Duodenal mucosa (tissue), 2 donors: Measurements from ENCODE around the gene CCDC182.

Experiments used
- H3K27ac ChIP-seq: one replicate; pipeline ENCODE4 v1.7.0; 2013; ENCODE audit warnings: low read depth, low read length
- H3K27me3 ChIP-seq, 2 donors: one replicate each; pipeline ENCODE4 v1.7.0; 2013; ENCODE audit warnings: low read length in 2 of 2, control low read depth in 1 of 2; ENCODE audit not compliant: insufficient read depth in 2 of 2, control insufficient read depth in 1 of 2
- H3K36me3 ChIP-seq, 2 donors: one replicate each; pipeline ENCODE4 v1.7.0; 2013; ENCODE audit warnings: low read length in 2 of 2, control low read depth in 1 of 2; ENCODE audit not compliant: insufficient read depth in 2 of 2, control insufficient read depth in 1 of 2
- H3K4me1 ChIP-seq, 2 donors: one replicate each; pipeline ENCODE4 v1.7.0; 2013; ENCODE audit warnings: low read length in 2 of 2, control low read depth in 1 of 2; ENCODE audit not compliant: insufficient read depth in 2 of 2, control insufficient read depth in 1 of 2
- H3K4me3 ChIP-seq, 2 donors: one replicate each; pipeline ENCODE4 v1.7.0; 2013; ENCODE audit warnings: low read length in 2 of 2, low read depth in 1 of 2
- H3K9ac ChIP-seq, 2 donors: one replicate each; pipeline ENCODE4 v1.7.0; 2013; ENCODE audit warnings: low read length in 2 of 2, low read depth in 1 of 2
- H3K9me3 ChIP-seq, 2 donors: one replicate each; pipeline ENCODE4 v1.7.0; 2013; ENCODE audit warnings: low read length in 2 of 2, control low read depth in 1 of 2; ENCODE audit not compliant: control insufficient read depth in 1 of 2

The CCDC182 gene

DNA sequence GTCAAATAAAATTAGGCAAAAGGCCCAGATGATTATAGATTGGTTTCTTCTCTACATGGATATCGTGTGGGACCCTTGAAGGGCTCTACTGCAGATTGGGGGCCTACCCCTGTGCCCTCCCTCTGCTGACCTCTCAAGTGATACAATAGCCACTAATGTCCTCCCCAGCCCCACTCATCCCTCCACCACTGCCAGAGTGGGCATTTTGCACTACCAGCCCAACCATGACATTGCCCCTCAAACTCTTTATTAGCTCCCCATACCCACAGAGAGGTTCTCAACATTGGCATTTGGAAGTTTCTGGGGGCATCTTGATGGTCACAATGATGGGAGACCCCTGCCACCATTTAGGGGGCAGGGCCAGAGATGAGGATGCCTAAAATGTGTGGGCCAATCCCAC, 41.8 kb downstream of the CCDC182 start:
- Histone ChIP-seq H3K4me1 (peaks cover 0 to 4% of the 10 kb centered on the region in 2 donors), H3K4me3 (no peak overlapping the region), H3K9ac (no peak overlapping the region), H3K9me3 (no peaks in the 10 kb centered on the region), H3K36me3 (no peaks in the 10 kb centered on the region), H3K27me3 (peaks cover 0 to 7% of the 10 kb centered on the region in 2 donors), H3K27ac (no peak overlapping the region)

DNA sequence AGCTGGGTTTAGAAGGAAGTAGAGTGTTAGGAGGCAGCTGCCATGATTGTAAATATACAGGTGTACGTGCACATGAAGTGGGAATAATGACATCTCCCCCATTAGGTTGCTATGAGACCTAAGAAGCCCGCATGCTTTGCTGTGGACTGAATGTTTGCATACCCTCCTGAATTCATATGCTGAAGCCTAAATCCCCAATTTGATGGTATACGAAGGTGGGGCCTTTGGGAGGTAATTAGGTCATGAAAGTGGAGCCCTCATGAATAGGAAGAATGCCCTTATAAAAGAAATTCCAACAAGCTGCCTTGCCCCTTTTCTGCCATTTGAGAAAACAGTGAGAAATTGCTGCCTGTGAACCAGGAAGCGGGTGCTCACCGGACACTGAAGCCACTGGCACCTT, 44.0 kb downstream of the CCDC182 start:
- H3K9me3 ChIP-seq: no peaks in the 10 kb centered on the region
- H3K27me3 ChIP-seq: peaks cover 0 to 3% of the 10 kb centered on the region in 2 donors
- peaks cover 0 to 9% of the 10 kb centered on the region in 2 donors for H3K4me1 ChIP-seq
- H3K9ac ChIP-seq: no peak overlapping the region
- no peak overlapping the region for H3K27ac ChIP-seq
- no peak overlapping the region for H3K4me3 ChIP-seq
- no peaks in the 10 kb centered on the region for H3K36me3 ChIP-seq

DNA sequence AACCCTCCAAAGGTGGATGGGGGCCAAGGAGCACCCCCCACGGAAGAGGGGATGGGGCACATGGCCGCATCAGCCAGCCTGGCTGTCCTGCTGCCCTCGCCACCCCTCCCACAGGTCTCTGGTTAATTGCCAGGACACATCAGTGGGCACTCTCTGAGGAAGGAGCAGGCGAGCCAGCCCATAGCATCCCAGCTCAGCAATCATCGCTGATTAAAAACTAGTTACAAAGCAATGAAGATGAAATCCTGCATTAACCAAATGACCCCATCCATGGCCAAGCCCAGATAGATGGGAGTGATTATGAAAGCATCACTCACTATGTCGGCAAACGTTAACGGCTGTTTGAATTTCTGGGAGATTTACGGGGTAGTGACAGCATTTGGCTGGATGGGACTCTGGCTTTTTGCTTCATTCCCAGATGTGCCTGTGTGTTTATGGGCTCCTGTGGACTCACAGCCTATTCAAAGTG, 45.3 kb downstream of the CCDC182 start:
- H3K36me3 ChIP-seq: no peaks in the 10 kb centered on the region
- no peaks in the 10 kb centered on the region for H3K9me3 ChIP-seq
- no peak overlapping the region for H3K27ac ChIP-seq
- no peaks in the 10 kb centered on the region for H3K27me3 ChIP-seq
- H3K4me1 ChIP-seq: peaks cover 0 to 9% of the 10 kb centered on the region in 2 donors
- H3K4me3 ChIP-seq: no peak overlapping the region
- H3K9ac ChIP-seq: no peak overlapping the region

DNA sequence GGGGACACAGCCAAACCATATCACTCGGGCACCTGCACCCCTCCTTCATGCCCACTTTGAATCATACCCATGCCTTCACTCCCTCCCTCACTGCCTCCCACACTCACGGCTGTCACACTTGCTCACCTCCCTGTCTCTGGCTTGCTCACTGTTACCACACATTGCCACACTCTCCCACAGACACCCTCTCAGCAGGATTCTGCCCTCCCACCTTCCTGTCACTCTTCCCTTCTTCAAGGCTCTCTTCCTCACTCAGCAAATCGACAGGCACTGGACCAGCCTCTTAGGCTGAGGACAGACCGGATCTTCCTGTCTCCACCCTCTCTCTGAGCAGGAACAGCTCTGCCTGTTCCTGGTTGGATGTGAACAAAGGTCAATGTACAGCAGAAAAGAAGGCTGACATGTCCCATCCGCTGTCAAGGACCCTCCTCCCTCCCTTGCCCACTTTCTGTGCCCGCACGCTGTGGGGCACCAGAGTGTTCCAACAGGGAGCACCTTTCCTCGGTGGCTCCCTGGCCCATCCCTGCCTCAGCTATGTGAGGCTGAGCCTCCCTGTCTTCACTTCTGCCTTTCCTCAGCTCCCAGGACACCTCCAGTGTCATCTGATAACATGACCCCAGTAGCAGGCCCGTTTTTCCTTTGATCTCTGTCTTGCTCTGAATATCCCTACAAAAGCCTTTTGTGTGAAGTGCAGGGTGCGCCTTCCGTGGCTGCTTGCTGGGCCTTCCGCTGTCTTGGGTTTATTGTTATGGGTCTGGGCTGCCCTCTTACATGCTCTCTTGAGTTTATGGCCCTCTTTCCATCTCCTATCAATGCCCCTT, 47.0 kb downstream of the CCDC182 start:
- H3K9ac ChIP-seq: no peak overlapping the region
- H3K4me1 ChIP-seq: peaks cover 0 to 9% of the 10 kb centered on the region in 2 donors
- H3K9me3 ChIP-seq: no peaks in the 10 kb centered on the region
- no peaks in the 10 kb centered on the region for H3K36me3 ChIP-seq
- H3K27me3 ChIP-seq: no peaks in the 10 kb centered on the region
- H3K4me3 ChIP-seq: no peak overlapping the region
- no peak overlapping the region for H3K27ac ChIP-seq

DNA sequence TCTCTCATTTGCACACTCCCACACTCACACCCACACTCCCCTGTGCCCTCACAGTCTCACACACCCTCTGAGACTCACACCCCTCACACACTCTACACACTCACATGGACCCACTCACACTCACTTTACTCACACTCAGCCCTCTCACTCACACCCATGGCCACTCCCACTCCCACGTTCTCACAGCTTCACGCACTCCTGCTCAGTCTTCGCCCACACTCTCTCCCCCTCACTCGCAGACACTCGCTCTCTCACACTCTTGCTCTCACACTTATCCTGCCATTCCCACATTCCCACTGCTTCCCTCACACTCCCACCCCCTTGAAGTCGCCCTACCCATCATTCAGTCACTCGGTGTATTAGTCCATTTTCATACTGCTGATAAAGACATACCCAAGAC, 47.9 kb downstream of the CCDC182 start:
- Histone ChIP-seq H3K27ac (no peak overlapping the region), H3K4me1 (peaks cover 0 to 9% of the 10 kb centered on the region in 2 donors), H3K4me3 (no peak overlapping the region), H3K9ac (no peak overlapping the region), H3K27me3 (no peaks in the 10 kb centered on the region), H3K9me3 (no peaks in the 10 kb centered on the region), H3K36me3 (no peaks in the 10 kb centered on the region)

DNA sequence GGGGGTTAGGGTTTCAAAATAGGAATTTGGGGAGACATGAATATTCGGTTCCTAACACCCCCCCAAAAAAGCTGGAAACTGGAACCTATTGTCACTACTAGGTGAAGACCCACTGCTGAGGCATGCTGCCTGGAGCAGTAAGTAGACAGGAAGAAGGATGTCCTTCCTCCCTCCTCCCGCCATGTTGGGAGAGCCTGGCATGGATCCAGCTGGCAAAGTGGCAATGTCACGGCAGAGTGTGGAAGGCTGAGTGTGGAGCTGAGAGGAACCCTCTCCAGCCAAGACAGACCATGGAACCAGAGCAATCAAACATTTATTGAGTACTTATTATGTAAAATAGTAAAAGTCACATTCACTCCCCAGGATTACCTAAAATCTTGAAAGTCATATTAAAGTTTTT, 49.0 kb downstream of the CCDC182 start:
- H3K9me3 ChIP-seq: no peaks in the 10 kb centered on the region
- H3K27me3 ChIP-seq: no peaks in the 10 kb centered on the region
- H3K36me3 ChIP-seq: no peaks in the 10 kb centered on the region
- H3K27ac ChIP-seq: no peak overlapping the region
- peaks cover 0 to 9% of the 10 kb centered on the region in 2 donors for H3K4me1 ChIP-seq
- no peak overlapping the region for H3K4me3 ChIP-seq
- no peak overlapping the region for H3K9ac ChIP-seq
